Measurements from ENCODE around the gene TAGAP.

The TAGAP gene

DNA sequence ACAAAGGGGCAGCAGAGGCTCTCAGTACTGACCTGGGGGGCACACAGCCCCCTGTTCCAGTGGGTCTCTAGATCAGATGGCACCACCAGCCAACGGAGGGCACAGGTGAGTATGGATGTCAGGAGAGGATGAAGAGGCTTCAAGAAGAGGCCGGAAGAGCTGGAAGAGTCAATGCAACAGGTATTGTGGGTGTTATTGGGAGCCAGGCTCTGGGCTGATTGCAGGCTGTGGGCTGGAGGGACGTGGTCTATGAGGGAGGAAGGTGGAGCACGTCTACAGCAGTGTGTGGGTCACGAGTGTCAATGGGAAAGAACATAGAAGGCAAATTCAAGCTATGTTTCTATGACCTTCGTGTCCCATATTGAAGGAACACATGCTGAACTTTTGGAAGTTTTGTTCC is 18.8 kb upstream of the TAGAP start:
- Histone ChIP-seq H3K4me2 (ENCODE audit: low read length) (peak overlapping the region; percentile 84), H4K20me1 (ENCODE audit: control insufficient read depth, insufficient read depth, low read depth, low read length) (no peaks in the 10 kb centered on the region), H3K9me2 (replicated peaks; ENCODE audit: control insufficient read depth, low read length) (no peaks in the 10 kb centered on the region), H3K9me3 (ENCODE audit: control insufficient read depth, insufficient read depth, low read length) (no peaks in the 10 kb centered on the region), H3K27me3 (ENCODE audit: control insufficient read depth, low read length) (no peaks in the 10 kb centered on the region), H3K27ac (ENCODE audit: low read depth, low read length) (peak overlapping the region; percentile 97), H3F3A (ENCODE audit: control insufficient read depth, insufficient read depth) (peaks cover 28% of the 10 kb centered on the region), H3K4me1 (ENCODE audit: control insufficient read depth, low read length) (peaks cover 96% of the 10 kb centered on the region), H3K36me3 (ENCODE audit: control insufficient read depth, low read length) (no peaks in the 10 kb centered on the region), H3K4me3 (ENCODE audit: low read length) (peak overlapping the region; percentile 65), H3K79me2 (ENCODE audit: control insufficient read depth, low read length) (no peaks in the 10 kb centered on the region)
- TF ChIP-seq, protein P1, sequence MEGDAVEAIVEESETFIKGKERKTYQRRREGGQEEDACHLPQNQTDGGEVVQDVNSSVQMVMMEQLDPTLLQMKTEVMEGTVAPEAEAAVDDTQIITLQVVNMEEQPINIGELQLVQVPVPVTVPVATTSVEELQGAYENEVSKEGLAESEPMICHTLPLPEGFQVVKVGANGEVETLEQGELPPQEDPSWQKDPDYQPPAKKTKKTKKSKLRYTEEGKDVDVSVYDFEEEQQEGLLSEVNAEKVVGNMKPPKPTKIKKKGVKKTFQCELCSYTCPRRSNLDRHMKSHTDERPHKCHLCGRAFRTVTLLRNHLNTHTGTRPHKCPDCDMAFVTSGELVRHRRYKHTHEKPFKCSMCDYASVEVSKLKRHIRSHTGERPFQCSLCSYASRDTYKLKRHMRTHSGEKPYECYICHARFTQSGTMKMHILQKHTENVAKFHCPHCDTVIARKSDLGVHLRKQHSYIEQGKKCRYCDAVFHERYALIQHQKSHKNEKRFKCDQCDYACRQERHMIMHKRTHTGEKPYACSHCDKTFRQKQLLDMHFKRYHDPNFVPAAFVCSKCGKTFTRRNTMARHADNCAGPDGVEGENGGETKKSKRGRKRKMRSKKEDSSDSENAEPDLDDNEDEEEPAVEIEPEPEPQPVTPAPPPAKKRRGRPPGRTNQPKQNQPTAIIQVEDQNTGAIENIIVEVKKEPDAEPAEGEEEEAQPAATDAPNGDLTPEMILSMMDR (IDR thresholded peaks at IDR 0.05; ENCODE audit: low read depth, low read length, poor library complexity, severe bottlenecking) = no peak
- TF ChIP-seq EZH2phosphoT487 (IDR thresholded peaks at IDR 0.05; ENCODE audit: borderline replicate concordance, low read length) = no peak

DNA sequence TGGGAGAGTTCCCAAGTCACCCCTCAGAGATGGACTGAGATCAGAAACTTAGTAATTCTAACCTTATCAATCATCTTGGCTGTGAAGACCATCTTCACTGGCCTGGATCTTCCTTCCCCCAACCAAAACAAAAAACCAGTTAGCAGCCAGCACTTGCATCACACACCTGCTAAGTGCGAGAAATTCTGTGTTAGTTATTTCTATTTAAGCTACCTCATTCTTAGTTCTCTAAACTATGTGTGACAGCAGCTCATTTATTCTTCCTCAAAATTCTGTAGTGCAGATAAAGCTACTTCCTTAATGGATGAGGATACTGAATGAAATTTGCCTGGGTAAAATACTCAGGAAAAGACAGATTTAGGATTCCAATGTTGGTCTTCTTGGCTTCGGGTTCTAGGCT is 18.2 kb upstream of the TAGAP start:
- no peaks in the 10 kb centered on the region for H3K9me3 ChIP-seq (ENCODE audit: control insufficient read depth, insufficient read depth, low read length)
- peaks cover 92% of the 10 kb centered on the region for H3K4me1 ChIP-seq (ENCODE audit: control insufficient read depth, low read length)
- peak overlapping the region; percentile 97 for H3K27ac ChIP-seq (ENCODE audit: low read depth, low read length)
- no peaks in the 10 kb centered on the region for H3K36me3 ChIP-seq (ENCODE audit: control insufficient read depth, low read length)
- H3K27me3 ChIP-seq (ENCODE audit: control insufficient read depth, low read length) = no peaks in the 10 kb centered on the region
- no peaks in the 10 kb centered on the region for H4K20me1 ChIP-seq (ENCODE audit: control insufficient read depth, insufficient read depth, low read depth, low read length)
- peaks cover 28% of the 10 kb centered on the region for H3F3A ChIP-seq (ENCODE audit: control insufficient read depth, insufficient read depth)
- no peak for TF ChIP-seq EZH2phosphoT487 (IDR thresholded peaks at IDR 0.05; ENCODE audit: borderline replicate concordance, low read length)
- TF ChIP-seq, protein P1 (IDR thresholded peaks at IDR 0.05; ENCODE audit: low read depth, low read length, poor library complexity, severe bottlenecking) = no peak
- no peaks in the 10 kb centered on the region for H3K79me2 ChIP-seq (ENCODE audit: control insufficient read depth, low read length)
- H3K4me3 ChIP-seq (ENCODE audit: low read length) = peak overlapping the region; percentile 65
- H3K9me2 ChIP-seq (replicated peaks; ENCODE audit: control insufficient read depth, low read length) = no peaks in the 10 kb centered on the region
- peak overlapping the region; percentile 84 for H3K4me2 ChIP-seq (ENCODE audit: low read length)

DNA sequence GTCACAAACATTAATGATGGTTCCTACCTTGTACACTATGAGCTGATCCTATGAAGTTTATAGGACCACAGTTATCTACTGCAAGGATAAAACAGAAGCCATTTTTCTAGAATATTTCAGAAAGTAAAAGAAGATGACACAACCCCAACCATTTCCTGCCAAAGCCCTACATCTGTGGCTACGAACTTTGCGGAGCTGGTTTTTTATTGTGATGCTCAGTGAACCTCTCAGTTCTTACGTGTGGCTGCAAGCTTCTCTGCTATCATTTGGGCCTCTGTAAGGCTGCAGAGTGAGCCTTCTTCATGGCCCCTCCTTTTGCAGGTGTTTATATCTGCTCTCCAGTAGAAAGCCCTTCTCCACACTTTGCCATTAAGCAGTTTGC is 17.8 kb upstream of the TAGAP start:
- peaks cover 28% of the 10 kb centered on the region for H3F3A ChIP-seq (ENCODE audit: control insufficient read depth, insufficient read depth)
- no peaks in the 10 kb centered on the region for H4K20me1 ChIP-seq (ENCODE audit: control insufficient read depth, insufficient read depth, low read depth, low read length)
- H3K27me3 ChIP-seq (ENCODE audit: control insufficient read depth, low read length) = no peaks in the 10 kb centered on the region
- no peaks in the 10 kb centered on the region for H3K9me3 ChIP-seq (ENCODE audit: control insufficient read depth, insufficient read depth, low read length)
- no peaks in the 10 kb centered on the region for H3K79me2 ChIP-seq (ENCODE audit: control insufficient read depth, low read length)
- peak overlapping the region; percentile 84 for H3K4me2 ChIP-seq (ENCODE audit: low read length)
- H3K4me1 ChIP-seq (ENCODE audit: control insufficient read depth, low read length) = peaks cover 95% of the 10 kb centered on the region
- H3K27ac ChIP-seq (ENCODE audit: low read depth, low read length) = peak overlapping the region; percentile 97
- TF ChIP-seq, protein P1 (IDR thresholded peaks at IDR 0.05; ENCODE audit: low read depth, low read length, poor library complexity, severe bottlenecking) = no peak
- TF ChIP-seq EZH2phosphoT487 (IDR thresholded peaks at IDR 0.05; ENCODE audit: borderline replicate concordance, low read length) = no peak
- peak overlapping the region; percentile 65 for H3K4me3 ChIP-seq (ENCODE audit: low read length)
- H3K36me3 ChIP-seq (ENCODE audit: control insufficient read depth, low read length) = no peaks in the 10 kb centered on the region
- no peaks in the 10 kb centered on the region for H3K9me2 ChIP-seq (replicated peaks; ENCODE audit: control insufficient read depth, low read length)

Measured in DOHH2 (cell line).